GM12875 (cell line): ENCODE results near the gene LAPTM5.
A peak's percentile ranks its signal among the peaks of the same experiment; 100 is the strongest.

Source experiments
- H3K4me3 ChIP-seq: one replicate; pipeline ENCODE4 v1.5.1; 2011; ENCODE audit warnings: low read depth, low read length, control low read depth
- TF ChIP-seq, protein P1 (sequence below): IDR thresholded peaks from 2 replicates; pipeline ENCODE4 v1.5.1; 2011; ENCODE audit warnings: low read depth, mild to moderate bottlenecking, control low read depth, inconsistent platforms, low read length, moderate library complexity, borderline replicate concordance; ENCODE audit not compliant: insufficient read depth

The LAPTM5 gene

DNA sequence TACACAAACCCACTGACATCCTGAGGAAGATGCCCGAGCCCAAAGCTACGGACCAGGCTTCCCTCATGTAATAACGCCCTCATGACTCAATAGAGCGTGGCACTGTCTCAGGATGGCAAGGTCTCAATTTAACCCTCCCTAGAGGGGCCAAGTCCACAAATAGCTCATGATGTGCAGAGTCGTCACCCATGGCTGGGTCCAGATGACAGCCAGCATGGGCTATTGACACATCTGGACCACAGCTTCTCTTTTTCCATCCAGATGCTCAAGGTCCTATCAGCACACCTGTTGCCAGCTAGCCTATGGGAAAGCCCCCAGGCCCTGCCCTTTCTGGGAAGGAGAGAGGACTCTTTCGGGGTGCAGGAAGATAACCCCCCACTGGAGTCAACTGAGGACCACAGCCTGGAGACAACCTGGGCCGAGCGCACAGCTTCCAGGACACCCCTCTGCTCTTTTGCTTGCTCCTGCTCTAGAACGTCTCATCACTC lies 2.8 kb downstream of the LAPTM5 start:
- TF ChIP-seq, protein P1, sequence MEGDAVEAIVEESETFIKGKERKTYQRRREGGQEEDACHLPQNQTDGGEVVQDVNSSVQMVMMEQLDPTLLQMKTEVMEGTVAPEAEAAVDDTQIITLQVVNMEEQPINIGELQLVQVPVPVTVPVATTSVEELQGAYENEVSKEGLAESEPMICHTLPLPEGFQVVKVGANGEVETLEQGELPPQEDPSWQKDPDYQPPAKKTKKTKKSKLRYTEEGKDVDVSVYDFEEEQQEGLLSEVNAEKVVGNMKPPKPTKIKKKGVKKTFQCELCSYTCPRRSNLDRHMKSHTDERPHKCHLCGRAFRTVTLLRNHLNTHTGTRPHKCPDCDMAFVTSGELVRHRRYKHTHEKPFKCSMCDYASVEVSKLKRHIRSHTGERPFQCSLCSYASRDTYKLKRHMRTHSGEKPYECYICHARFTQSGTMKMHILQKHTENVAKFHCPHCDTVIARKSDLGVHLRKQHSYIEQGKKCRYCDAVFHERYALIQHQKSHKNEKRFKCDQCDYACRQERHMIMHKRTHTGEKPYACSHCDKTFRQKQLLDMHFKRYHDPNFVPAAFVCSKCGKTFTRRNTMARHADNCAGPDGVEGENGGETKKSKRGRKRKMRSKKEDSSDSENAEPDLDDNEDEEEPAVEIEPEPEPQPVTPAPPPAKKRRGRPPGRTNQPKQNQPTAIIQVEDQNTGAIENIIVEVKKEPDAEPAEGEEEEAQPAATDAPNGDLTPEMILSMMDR = no peak
- H3K4me3 ChIP-seq = peak overlapping the region; percentile 96

DNA sequence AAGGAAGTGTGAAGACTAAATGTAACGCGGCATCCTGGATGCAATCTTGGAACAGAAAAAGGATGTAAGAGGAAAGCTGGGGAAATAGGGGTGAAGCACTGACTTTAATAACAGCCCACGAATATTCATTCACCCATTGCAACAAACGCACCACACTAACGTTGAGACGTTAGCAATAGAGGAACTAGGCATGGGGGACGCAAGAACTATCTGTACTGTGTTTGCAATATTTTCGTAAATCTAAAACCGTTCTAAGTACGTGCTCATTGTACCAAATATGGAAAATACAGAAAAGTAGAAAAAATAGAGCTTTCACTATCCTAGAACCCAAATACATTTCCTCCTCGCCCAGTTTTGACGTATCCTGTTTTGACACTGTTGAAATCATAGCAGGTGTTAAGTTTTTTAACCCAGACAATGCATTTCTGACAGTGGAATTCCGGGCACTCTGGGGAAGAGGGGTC lies 3.9 kb downstream of the LAPTM5 start:
- peak overlapping the region; percentile 96 for H3K4me3 ChIP-seq
- TF ChIP-seq, protein P1 = no peak

DNA sequence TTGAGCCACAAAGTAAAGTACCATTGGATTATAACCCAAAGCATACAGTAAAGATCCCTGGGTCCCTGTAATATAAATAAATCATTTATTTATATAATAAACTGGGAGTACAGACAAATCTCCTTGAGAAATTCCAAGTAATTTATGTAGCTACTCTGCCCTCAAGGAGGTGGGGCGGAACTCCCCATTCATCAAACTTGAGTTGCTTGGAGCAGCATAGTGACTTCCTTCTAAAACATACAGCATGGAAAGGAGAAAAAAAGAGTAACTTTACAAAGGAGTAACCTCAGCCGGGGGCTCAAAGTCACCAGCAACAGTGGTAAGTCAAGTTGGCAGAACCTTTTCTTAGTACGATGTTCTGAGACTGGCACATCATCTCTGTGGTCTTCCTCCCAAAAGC lies 4.5 kb downstream of the LAPTM5 start:
- TF ChIP-seq, protein P1 = no peak

DNA sequence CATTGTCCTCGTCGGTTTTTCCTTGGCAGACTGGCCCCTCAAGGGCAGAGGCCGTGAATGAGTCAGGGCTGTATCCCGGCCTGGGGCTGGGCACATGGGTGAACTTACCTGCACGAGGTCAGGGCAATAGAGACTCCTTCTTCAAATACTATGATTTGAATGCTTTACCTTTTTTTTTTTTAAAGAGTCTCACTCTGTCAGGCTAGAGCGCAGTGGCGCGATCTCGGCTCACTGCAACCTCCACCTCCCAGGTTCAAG lies 5.0 kb downstream of the LAPTM5 start:
- TF ChIP-seq, protein P1 = no peak

More for the DNA sequence above, 4.5 kb downstream of the LAPTM5 start:
- peak overlapping the region; percentile 96 for H3K4me3 ChIP-seq

DNA sequence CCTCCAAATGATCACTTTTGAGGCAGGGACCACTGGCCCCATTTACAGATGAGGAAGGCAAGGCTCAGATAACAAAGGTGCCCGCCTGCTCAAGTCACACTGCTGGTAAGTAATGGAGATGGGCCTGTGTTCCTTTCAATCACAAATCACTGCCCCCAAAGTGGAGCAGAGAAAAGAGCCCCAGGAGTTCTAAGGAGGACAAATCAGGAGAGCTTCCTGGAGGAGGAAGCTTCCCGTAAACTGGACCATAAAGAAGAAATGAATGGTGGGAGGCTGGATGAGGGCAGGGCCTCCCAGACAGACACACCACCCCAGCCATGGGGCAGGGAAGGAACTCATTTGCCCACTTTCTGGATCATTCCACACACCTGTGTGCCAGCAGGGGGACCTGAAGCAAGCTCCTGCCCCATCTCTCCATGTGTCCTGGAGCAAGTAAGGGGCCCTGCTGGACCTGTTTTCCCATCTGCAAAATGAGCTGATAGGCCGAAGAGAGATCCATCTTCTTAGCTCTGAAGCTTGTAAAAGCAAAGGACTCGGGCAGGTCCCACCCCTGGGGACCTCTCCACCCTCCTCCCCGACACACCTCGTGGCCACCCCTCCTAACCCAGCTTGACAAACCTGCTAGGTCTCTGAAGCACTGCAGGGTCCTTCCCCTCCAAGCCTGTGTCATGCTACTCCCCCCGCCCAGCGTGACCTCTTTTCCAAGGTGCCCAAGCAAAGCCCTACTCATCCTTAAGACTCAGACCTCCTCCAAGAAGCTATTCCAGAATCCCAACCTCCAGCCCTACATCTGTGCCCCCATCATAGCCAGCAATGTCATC lies 5.5 kb downstream of the LAPTM5 start:
- TF ChIP-seq, protein P1 = peak; percentile 14; the same call in 1 of the 2 replicates
- peak overlapping the region; percentile 96 for H3K4me3 ChIP-seq

More for the DNA sequence above, 5.0 kb downstream of the LAPTM5 start:
- peak overlapping the region; percentile 96 for H3K4me3 ChIP-seq

GRCh38 chr1:30750731-30751291 lies 6.8 kb downstream of the LAPTM5 start:
- TF ChIP-seq, protein P1 = no peak
- H3K4me3 ChIP-seq = peak overlapping the region; percentile 96
